C4-2B (cell line): Measurements from ENCODE around the gene DIDO1.

Experiments
- CTCF ChIP-seq: fragments of 450-650 bp; conservative IDR thresholded peaks from 2 replicates; pipeline ENCODE4 v1.5.1; 2017; ENCODE audit warnings: mild to moderate bottlenecking
- ZFX ChIP-seq: fragments of 450-650 bp; IDR thresholded peaks from 2 replicates; pipeline ENCODE4 v1.6.1; 2017

- TF ChIP-seq CTCF (no peak), ZFX (no peak)
Observed at GRCh38 chr20:62874964-62875344, 51.4 kb downstream of the DIDO1 start.
